Measurements from ENCODE around the gene ABL2.

The ABL2 gene

GRCh38 chr1:179089827-179090482, 139.5 kb downstream of the ABL2 start:
- no peak for DNase-seq

- DNase-seq = no peak
Observed at GRCh38 chr1:179087665-179088064, 141.8 kb downstream of the ABL2 start.

- DNase-seq = no peak
Observed at GRCh38 chr1:179083533-179083932, 145.9 kb downstream of the ABL2 start.

GRCh38 chr1:179082999-179083335, 146.5 kb downstream of the ABL2 start:
- peak; percentile 38 for DNase-seq

GRCh38 chr1:179082333-179082998, 147.0 kb downstream of the ABL2 start:
- peak; percentile 35 for DNase-seq

GRCh38 chr1:179081687-179082332, 147.7 kb downstream of the ABL2 start, which contains the start of gene TOR3A:
Gene TOR3A, plus strand, starts transcription at chr1:179082070. Its CDS starts 59 bp downstream, at chr1:179082129.
- peak; percentile 95 for DNase-seq

- peak; percentile 5 for DNase-seq
Observed at GRCh38 chr1:179080866-179081686, 148.4 kb downstream of the ABL2 start.

GRCh38 chr1:179079113-179079761, 150.2 kb downstream of the ABL2 start:
- peak; percentile 69 for DNase-seq

- DNase-seq = no peak
Observed at GRCh38 chr1:179077396-179077795, 152.1 kb downstream of the ABL2 start.

GRCh38 chr1:179066471-179066870, 163.0 kb downstream of the ABL2 start:
- DNase-seq = no peak

- no peak for DNase-seq
Observed at GRCh38 chr1:179061360-179062282, 167.9 kb downstream of the ABL2 start.

- DNase-seq = no peak
Observed at GRCh38 chr1:179058487-179059483, 170.7 kb downstream of the ABL2 start.

GRCh38 chr1:179055937-179056336, 173.5 kb downstream of the ABL2 start:
- DNase-seq = no peak

- no peak for DNase-seq
Observed at GRCh38 chr1:179053486-179053885, 176.0 kb downstream of the ABL2 start.

- DNase-seq = no peak
Observed at GRCh38 chr1:179052776-179053175, 176.7 kb downstream of the ABL2 start.

All from activated CD4-positive, alpha-beta T cell treated with anti-CD3 and anti-CD28 coated beads, Interleukin-2, amount 50 U/mL, for 16 hours (primary cell).